Renal cortex interstitium (tissue), 11 donors: Measurements from ENCODE around the gene LIMS2. TPM values are rescaled to one million over a fixed set of nuclear protein-coding genes. Genes with fewer than 3 reads are reported as not detected.

Source experiments
- DNase-seq, 11 donors: peaks; one replicate each; pipeline ENCODE4 v3.0.0-alpha.2; 2013; ENCODE audit warnings: low read depth in 9 of 11, low spot score in 4 of 11; ENCODE audit errors: extremely low read depth in 1 of 11
- polyA plus RNA-seq, 3 donors: library from polyadenylated mRNA; unstranded; fragments of 120-200 nt; gene quantifications; one replicate each; pipeline ENCODE4 v1.2.1, GENCODE V29; 2013; ENCODE audit not compliant: insufficient read length in 3 of 3

The LIMS2 gene
- polyA plus RNA-seq, 3 donors, result 17.0 to 23.2 (median 22.1) TPM

DNA sequence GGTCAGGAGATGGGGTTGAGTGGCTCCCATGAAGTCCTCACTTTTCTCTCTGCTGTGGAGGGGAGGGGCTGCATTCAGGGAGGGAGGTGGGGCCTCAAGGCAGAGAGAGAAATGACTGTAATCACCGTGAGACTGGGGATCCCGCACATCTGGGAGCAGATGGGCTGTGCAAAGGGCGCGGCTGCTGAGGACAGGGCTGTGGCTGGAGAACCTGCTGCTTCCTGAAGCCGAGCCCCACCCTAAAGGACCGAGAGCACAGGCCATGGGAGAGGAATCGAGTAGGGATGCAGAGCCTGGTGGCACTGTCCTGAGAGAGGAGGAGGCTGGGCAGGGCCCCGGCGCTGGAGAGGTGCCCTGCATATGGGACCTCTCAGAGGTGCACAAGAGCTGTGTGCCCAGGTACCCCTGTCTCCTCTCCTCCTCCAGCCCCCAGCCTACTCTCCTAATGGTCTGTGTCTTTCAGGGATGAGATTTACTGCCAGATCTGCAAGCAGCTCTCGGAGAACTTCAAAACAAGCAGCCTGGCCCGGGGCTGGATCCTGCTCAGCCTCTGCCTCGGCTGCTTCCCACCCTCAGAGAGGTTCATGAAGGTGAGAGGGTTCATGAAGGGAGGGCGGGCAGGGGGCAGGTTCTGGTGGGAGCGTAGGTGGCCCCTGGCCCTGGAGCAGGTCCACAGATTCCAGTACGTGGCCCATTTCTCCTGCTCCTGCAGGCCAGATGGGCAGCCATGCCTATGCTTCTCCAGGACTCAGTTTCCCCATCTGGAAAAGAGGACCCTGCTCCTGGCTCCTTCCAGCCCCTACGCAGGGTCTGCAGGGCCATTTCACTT, 55.2 kb downstream of the LIMS2 start:
- no peak for DNase-seq

- DNase-seq, result no peak
These were observed 56.1 kb downstream of the LIMS2 start for GRCh38 chr2:127619203-127619590.

- DNase-seq, result no peak
These were observed 56.7 kb downstream of the LIMS2 start for GRCh38 chr2:127618551-127619202.

- no peak for DNase-seq
These were observed 59.7 kb downstream of the LIMS2 start for GRCh38 chr2:127615511-127616166.

DNA sequence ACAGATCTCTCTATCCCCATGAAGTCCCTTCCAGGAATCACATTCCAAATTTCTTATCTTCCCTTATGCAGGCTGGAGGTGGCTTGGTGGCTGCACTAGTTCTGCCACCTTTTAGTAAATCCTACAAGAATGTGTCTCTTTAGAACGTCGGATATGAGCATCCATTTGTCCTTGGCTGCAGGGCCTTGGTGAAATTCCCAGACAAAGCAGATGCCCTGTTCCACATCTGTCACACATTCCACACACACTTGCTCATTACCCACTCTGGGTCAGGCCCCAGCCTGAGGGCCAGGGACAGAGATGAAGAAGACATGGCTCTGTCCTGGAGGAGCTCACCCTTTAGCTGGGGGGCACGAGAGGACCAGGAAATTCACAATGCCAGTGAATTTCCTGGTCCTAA, 60.6 kb downstream of the LIMS2 start:
- no peak for DNase-seq

- DNase-seq, result no peak
These were observed 61.1 kb downstream of the LIMS2 start for GRCh38 chr2:127614246-127614645.

- no peak for DNase-seq
These were observed 63.1 kb downstream of the LIMS2 start for GRCh38 chr2:127612111-127612822.

- DNase-seq, result no peak
These were observed 64.0 kb downstream of the LIMS2 start for GRCh38 chr2:127611076-127611925.

DNA sequence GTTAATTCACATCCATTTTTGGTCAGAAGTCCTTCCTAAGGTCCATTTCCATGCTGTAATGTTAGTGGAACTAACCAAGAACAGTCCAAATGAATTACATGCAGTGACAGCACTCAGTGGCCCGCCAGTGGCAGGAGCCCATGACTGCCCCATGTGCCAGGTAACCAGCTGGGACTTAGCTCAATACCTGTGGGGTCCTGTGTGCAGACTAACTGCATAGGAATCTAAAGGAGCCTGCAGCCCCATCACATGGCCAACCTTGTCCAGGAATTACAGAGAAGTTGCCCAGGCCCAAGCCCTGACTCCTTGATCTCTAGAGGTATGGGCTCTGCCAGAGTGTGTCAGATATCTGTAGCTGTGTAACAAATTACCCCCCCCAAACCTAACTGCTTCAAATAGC, 64.8 kb downstream of the LIMS2 start:
- DNase-seq, result no peak

- no peak for DNase-seq
These were observed 65.5 kb downstream of the LIMS2 start for GRCh38 chr2:127609818-127610217.

DNA sequence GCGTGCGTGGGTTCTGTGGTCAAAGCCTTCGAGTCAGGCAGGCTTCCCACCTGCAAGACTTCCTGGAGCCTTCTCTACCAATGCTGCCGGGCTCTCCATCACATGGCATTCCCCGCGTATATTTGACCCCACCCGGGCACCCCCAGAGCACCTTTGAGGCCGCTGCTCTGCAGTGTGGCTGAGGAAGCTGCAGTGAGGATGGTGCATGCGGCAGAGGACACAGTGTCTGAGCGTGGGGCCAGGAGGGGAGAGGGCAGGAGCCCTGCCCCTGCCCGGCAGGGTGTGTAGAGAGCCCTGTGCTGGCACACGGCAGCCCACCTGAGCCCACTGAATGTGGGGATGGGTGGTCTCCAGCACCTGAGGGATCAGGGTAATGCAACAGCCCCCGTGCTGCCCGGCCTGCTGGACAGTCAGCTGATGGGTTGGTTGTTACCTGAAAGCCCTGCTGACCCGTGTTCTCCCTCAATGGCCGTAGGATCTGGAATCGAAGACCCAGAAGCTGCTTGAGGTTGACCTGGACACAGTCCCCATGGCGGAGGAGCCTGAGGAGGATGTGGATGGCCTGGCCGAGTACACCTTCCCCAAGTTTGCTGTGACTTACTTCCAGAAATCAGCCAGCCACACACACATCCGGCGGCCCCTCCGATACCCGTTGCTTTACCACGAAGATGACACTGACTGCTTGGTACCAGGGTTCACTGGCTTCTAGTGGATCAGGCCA, 66.1 kb downstream of the LIMS2 start:
- DNase-seq, result no peak

- DNase-seq, result no peak
These were observed 67.0 kb downstream of the LIMS2 start for GRCh38 chr2:127608061-127609030.

DNA sequence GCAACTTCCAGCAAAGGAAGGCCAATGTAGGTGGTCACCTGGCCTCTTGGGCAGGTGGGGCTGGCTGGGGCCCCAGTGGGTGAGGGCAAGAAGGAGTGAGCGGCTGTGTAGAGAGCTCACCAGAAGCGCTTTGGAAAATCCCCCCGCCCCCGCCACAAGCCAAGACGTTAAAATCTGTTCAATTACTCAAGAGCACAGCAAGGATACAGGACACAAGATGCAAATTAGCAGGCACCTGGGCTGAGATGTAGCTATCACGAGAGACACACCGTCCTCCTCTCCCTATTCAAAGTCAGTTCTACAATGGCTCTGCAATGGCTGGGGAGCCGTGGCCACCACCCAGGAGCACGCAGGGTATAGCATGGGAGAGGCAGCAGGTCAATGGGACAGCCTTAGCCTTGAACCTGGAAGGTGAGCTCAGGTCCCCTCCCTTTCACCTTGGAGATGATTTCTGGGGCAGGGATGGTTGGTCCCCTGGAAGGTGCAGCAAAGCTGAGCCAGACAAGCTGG, 67.9 kb downstream of the LIMS2 start:
- DNase-seq, result no peak

DNA sequence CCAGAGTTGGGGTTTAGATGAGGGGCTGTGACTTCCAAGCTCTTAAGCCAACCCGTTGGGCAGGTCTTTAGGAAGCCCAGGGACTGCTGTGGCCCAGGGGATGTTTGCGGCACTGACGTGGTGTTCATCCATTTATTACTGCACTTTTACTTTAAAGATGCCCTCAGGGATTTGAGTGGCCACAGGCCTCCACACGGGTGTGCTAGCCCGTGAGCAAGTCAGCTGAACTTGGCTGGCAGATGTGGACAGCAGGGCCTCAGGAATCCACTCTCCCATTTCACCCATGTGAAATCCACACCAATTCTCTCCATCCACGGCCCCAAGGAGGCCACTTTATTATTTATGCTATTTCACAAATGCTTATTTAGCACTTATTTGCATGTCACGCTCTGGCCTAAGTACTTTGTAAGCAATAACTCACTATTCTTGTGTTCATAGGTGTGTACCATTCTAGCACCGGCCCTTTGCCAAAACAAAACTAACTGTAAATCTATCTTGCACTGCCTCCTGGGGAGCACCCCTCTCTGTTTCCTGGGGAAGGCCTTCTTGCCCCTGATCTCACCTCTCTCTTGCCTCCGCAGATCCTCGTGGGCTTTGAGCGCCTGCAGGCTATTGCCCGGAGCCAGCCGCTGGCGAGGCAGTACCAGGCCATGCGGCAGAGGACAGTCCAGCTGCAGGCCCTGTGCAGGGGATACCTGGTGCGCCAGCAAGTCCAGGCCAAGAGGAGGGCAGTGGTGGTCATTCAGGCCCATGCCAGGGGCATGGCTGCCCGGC, 68.5 kb downstream of the LIMS2 start:
- DNase-seq, result no peak

GRCh38 chr2:127605691-127606263, 69.6 kb downstream of the LIMS2 start:
- no peak for DNase-seq

DNA sequence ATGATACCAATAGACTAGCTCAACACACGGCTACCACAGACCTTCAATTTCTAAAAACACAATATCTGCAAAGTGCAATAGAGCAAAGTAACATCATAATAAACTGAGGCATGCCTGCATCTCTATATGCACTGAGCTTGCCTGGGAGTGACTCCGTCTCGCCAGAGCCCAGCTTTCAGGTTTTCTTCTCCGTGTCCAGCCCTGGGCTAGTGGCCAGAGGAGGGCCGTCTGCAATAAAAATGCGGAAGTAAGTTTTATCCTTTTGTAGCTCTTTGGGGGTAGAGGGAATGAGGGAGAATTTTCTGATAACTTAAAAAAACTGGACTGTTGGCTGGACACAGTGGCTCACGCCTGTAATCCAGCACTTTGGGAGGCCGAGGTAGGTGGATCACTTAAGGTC, 70.3 kb downstream of the LIMS2 start:
- no peak for DNase-seq
